HEK293 (cell line): Measurements from ENCODE around the gene TCHHL1.

Experiments
- BCL6B ChIP-seq: fragments of 450-650 bp; formaldehyde crosslinking; IDR thresholded peaks from 2 replicates; pipeline ENCODE4 v1.5.1; 2017; ENCODE audit warnings: missing biosample characterization, missing genetic modification characterization
- CTCF ChIP-seq: fragments of 450-650 bp; formaldehyde crosslinking; IDR thresholded peaks from 2 replicates; pipeline ENCODE4 v1.5.1; 2016; ENCODE audit warnings: missing biosample characterization, missing genetic modification characterization
- INSM2 ChIP-seq: fragments of 450-650 bp; formaldehyde crosslinking; IDR thresholded peaks from 2 replicates; pipeline ENCODE4 v1.5.1; 2016; ENCODE audit warnings: missing biosample characterization, missing genetic modification characterization
- PRDM4 ChIP-seq: fragments of 450-650 bp; formaldehyde crosslinking; IDR thresholded peaks from 2 replicates; pipeline ENCODE4 v1.5.1; 2017; ENCODE audit warnings: missing biosample characterization, missing genetic modification characterization
- REST ChIP-seq: fragments of 450-650 bp; formaldehyde crosslinking; IDR thresholded peaks from 2 replicates; pipeline ENCODE4 v1.5.1; 2016; ENCODE audit warnings: missing biosample characterization, missing genetic modification characterization
- ZBTB10 ChIP-seq: fragments of 450-650 bp; formaldehyde crosslinking; IDR thresholded peaks from 2 replicates; pipeline ENCODE4 v1.5.1; 2016; ENCODE audit warnings: missing biosample characterization, missing genetic modification characterization
- ZBTB49 ChIP-seq: fragments of 450-650 bp; formaldehyde crosslinking; IDR thresholded peaks from 2 replicates; pipeline ENCODE4 v1.5.1; 2016; ENCODE audit warnings: missing biosample characterization, missing genetic modification characterization, low read depth
- ZNF112 ChIP-seq: fragments of 450-650 bp; formaldehyde crosslinking; IDR thresholded peaks from 2 replicates; pipeline ENCODE4 v1.5.0; 2017; ENCODE audit warnings: missing biosample characterization, missing genetic modification characterization
- ZNF214 ChIP-seq: fragments of 450-650 bp; formaldehyde crosslinking; IDR thresholded peaks from 2 replicates; pipeline ENCODE4 v1.5.1; 2017; ENCODE audit warnings: missing biosample characterization, mild to moderate bottlenecking, missing genetic modification characterization, borderline replicate concordance
- ZNF398 ChIP-seq: fragments of 450-650 bp; formaldehyde crosslinking; IDR thresholded peaks from 2 replicates; pipeline ENCODE4 v1.5.1; 2017; ENCODE audit warnings: missing biosample characterization, missing genetic modification characterization
- ZNF488 ChIP-seq: fragments of 450-650 bp; formaldehyde crosslinking; IDR thresholded peaks from 2 replicates; pipeline ENCODE4 v1.5.1; 2016; ENCODE audit warnings: missing biosample characterization, missing genetic modification characterization
- ZNF596 ChIP-seq: fragments of 450-650 bp; IDR thresholded peaks from 2 replicates; pipeline ENCODE4 v1.5.0; 2018; ENCODE audit warnings: missing biosample characterization, mild to moderate bottlenecking, missing genetic modification characterization, moderate library complexity
- ZSCAN18 ChIP-seq: fragments of 450-650 bp; formaldehyde crosslinking; IDR thresholded peaks from 2 replicates; pipeline ENCODE4 v1.5.1; 2016; ENCODE audit warnings: missing biosample characterization, missing genetic modification characterization
- ZXDB ChIP-seq: fragments of 450-650 bp; formaldehyde crosslinking; IDR thresholded peaks from 2 replicates; pipeline ENCODE4 v1.5.1; 2016; ENCODE audit warnings: missing biosample characterization, missing genetic modification characterization

The TCHHL1 gene

GRCh38 chr1:152034654-152035538 is 54.0 kb downstream of the TCHHL1 start (continued):
- TF ChIP-seq ZNF214 (tag by site-specific recombination) (no peak), ZXDB (tag by site-specific recombination) (peak; percentile 78), REST (tag by site-specific recombination) (no peak), CTCF (peak; percentile 43), ZNF488 (tag by site-specific recombination) (no peak), ZNF398 (tag by site-specific recombination) (no peak), ZNF596 (tag by site-specific recombination) (no peak), ZNF112 (tag by site-specific recombination) (no peak), INSM2 (tag by site-specific recombination) (no peak), BCL6B (tag by site-specific recombination) (no peak), ZBTB49 (no peak), ZSCAN18 (no peak), ZBTB10 (peak; percentile 57; the same call in 1 of the 2 replicates), PRDM4 (tag by site-specific recombination) (peak; percentile 81)
